H7 (cell line): Measurements from ENCODE around the gene NUP133. TPM values are rescaled to one million over a fixed set of nuclear protein-coding genes. Genes with fewer than 3 reads are reported as not detected.
"Not testable (repeated sequence)": the region's sequence is repeated elsewhere in the genome, so short reads cannot be mapped to it uniquely, and the experiment has no call there.

Source experiments
- DNase-seq: peaks from one replicate; pipeline ENCODE4 v3.0.0; 2012
- H3K27me3 ChIP-seq: 2 replicates; pipeline ENCODE4 v1.6.0; 2011; ENCODE audit warnings: mild to moderate bottlenecking, low read length; ENCODE audit not compliant: control insufficient read depth, insufficient read depth
- H3K36me3 ChIP-seq: replicated peaks from 2 replicates; pipeline ENCODE4 v1.5.1; 2011; ENCODE audit warnings: low read length; ENCODE audit not compliant: control insufficient read depth, insufficient read depth
- H3K4me3 ChIP-seq: 2 replicates; pipeline ENCODE4 v1.5.1; 2011; ENCODE audit warnings: low read depth, mild to moderate bottlenecking, control low read depth, low read length, moderate library complexity; ENCODE audit not compliant: insufficient read depth
- total RNA-seq: library from RNA; depleted of rRNA; stranded (reverse); fragments of >200 nt; shearing (Covaris generic); gene quantifications from 2 replicates; pipeline ENCODE4 v1.2.3, GENCODE V29; 2014

The NUP133 gene
- total RNA-seq, 1 experiment from 2014 or later, result 72.5 TPM

GRCh38 chr1:229431284-229432115, 76.6 kb downstream of the NUP133 start:
- Histone ChIP-seq H3K27me3 (peaks cover 64% of the 10 kb centered on the region), H3K36me3 (no peaks in the 10 kb centered on the region), H3K4me3 (peak overlapping the region; percentile 33)
- DNase-seq, result peak; percentile 47

GRCh38 chr1:229430761-229431283, 77.3 kb downstream of the NUP133 start:
- Histone ChIP-seq H3K27me3 (peaks cover 60% of the 10 kb centered on the region), H3K4me3 (peak overlapping the region; percentile 33), H3K36me3 (no peaks in the 10 kb centered on the region)
- DNase-seq, result peak; percentile 90

GRCh38 chr1:229428256-229428655, 79.9 kb downstream of the NUP133 start:
- no peak overlapping the region for H3K4me3 ChIP-seq
- peaks cover 38% of the 10 kb centered on the region for H3K27me3 ChIP-seq
- DNase-seq, result no peak
- no peaks in the 10 kb centered on the region for H3K36me3 ChIP-seq

- H3K36me3 ChIP-seq, result no peaks in the 10 kb centered on the region
- DNase-seq, result no peak
- peaks cover 31% of the 10 kb centered on the region for H3K27me3 ChIP-seq
- no peak overlapping the region for H3K4me3 ChIP-seq
Observed at GRCh38 chr1:229427572-229427971, 80.6 kb downstream of the NUP133 start.

GRCh38 chr1:229425564-229426159, 82.5 kb downstream of the NUP133 start:
- DNase-seq, result no peak

GRCh38 chr1:229420765-229421164, 87.4 kb downstream of the NUP133 start:
- Histone ChIP-seq H3K36me3 (no peaks in the 10 kb centered on the region), H3K4me3 (no peak overlapping the region), H3K27me3 (peaks cover 2% of the 10 kb centered on the region; the same call in 1 of the 2 replicates)
- DNase-seq, result no peak

More at GRCh38 chr1:229425564-229426159, 82.5 kb downstream of the NUP133 start:
- Histone ChIP-seq H3K36me3 (no peaks in the 10 kb centered on the region), H3K4me3 (no peak overlapping the region), H3K27me3 (peaks cover 14% of the 10 kb centered on the region)

GRCh38 chr1:229420224-229420623, 87.9 kb downstream of the NUP133 start:
- Histone ChIP-seq H3K36me3 (no peaks in the 10 kb centered on the region), H3K27me3 (no peaks in the 10 kb centered on the region), H3K4me3 (no peak overlapping the region)
- DNase-seq, result no peak

GRCh38 chr1:229418586-229418985, 89.6 kb downstream of the NUP133 start:
- not testable (repeated sequence) for DNase-seq, H3K36me3 ChIP-seq, H3K4me3 ChIP-seq, H3K27me3 ChIP-seq

GRCh38 chr1:229412810-229413209, 95.3 kb downstream of the NUP133 start:
- not testable (repeated sequence) for H3K4me3 ChIP-seq, DNase-seq, H3K36me3 ChIP-seq
- H3K27me3 ChIP-seq, result peaks cover 33% of the 10 kb centered on the region

GRCh38 chr1:229412056-229412455, 96.1 kb downstream of the NUP133 start:
- Histone ChIP-seq H3K27me3 (peaks cover 40% of the 10 kb centered on the region), H3K4me3 (no peak overlapping the region), H3K36me3 (no peaks in the 10 kb centered on the region)
- no peak for DNase-seq

GRCh38 chr1:229411434-229412055, 96.6 kb downstream of the NUP133 start:
- no peak overlapping the region for H3K4me3 ChIP-seq
- no peak for DNase-seq
- no peaks in the 10 kb centered on the region for H3K36me3 ChIP-seq
- peaks cover 46% of the 10 kb centered on the region for H3K27me3 ChIP-seq

GRCh38 chr1:229410692-229411433, 97.3 kb downstream of the NUP133 start:
- Histone ChIP-seq H3K36me3 (no peaks in the 10 kb centered on the region), H3K27me3 (peaks cover 51% of the 10 kb centered on the region), H3K4me3 (no peak overlapping the region)
- peak; percentile 80 for DNase-seq

GRCh38 chr1:229410370-229410691, 97.8 kb downstream of the NUP133 start:
- DNase-seq, result no peak
- Histone ChIP-seq H3K36me3 (no peaks in the 10 kb centered on the region), H3K27me3 (peaks cover 53% of the 10 kb centered on the region), H3K4me3 (no peak overlapping the region)

GRCh38 chr1:229409616-229410369, 98.3 kb downstream of the NUP133 start:
- no peak overlapping the region for H3K4me3 ChIP-seq
- DNase-seq, result peak; percentile 60
- H3K36me3 ChIP-seq, result no peaks in the 10 kb centered on the region
- H3K27me3 ChIP-seq, result peaks cover 53% of the 10 kb centered on the region
